GM18519 (cell line): Measurements from ENCODE around the gene YDJC.
"Not testable (repeated sequence)": the region's sequence is repeated elsewhere in the genome, so short reads cannot be mapped to it uniquely, and the experiment has no call there.

Experiments used
- ATAC-seq: cut with Tn5 transposase; IDR thresholded peaks from one replicate; pipeline ENCODE4 v1.9.1; 2021; ENCODE audit warnings: mild to moderate bottlenecking, moderate library complexity; ENCODE audit not compliant: unreplicated experiment, low FRiP score

YDJC gene

DNA sequence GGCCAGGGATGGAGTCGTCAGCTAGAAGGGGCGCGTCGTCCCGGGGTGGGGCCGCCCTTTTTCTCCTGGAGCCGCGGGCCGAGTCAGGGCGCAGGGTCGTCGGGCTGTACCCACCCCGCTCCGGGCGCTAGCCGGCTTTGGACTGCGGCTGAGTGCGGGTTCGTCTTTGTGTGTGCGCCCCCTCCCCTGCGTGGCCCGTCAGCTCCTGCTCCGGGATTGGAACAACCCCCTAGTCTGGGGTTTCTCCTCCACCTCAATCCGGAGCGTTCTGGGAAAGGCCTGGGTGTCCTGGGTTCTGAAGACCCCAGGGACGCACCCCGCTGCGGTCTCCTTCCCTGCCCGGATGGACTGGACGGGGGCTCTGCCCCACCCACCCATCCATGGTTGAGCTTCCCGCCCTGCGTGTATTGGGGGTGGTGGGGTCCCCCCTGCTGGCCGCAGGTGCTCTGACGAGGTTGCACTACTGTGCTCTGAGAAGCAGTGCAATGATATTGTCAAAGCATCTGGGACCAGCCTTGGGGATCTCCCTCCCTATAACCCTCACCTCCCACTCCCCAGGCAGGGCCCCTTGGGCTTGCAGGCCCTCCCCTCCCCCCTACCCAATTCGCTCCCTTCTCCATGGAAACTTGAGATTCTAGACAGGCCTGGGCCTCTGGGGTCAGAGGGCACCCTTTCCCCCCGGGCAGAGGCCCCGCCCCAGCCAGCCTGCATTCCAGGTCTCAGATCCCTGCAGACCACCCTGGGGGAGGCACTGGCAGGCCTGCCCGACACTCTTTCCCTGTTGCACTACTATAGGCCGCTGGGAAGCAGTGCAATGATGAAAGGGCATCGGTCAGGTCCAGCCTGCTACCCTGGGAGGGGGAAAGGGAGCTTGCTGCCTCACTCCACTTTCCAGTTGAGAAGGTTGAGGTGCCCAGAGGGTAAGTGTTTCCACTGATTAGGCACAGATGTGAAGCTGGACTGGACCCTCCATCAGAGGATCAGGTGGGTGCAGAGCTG lies 23.0 kb upstream of the YDJC start:
- ATAC-seq = no peak

- peak; percentile 68 for ATAC-seq
These were observed 22.3 kb upstream of the YDJC start for GRCh38 chr22:21652010-21652546.

DNA sequence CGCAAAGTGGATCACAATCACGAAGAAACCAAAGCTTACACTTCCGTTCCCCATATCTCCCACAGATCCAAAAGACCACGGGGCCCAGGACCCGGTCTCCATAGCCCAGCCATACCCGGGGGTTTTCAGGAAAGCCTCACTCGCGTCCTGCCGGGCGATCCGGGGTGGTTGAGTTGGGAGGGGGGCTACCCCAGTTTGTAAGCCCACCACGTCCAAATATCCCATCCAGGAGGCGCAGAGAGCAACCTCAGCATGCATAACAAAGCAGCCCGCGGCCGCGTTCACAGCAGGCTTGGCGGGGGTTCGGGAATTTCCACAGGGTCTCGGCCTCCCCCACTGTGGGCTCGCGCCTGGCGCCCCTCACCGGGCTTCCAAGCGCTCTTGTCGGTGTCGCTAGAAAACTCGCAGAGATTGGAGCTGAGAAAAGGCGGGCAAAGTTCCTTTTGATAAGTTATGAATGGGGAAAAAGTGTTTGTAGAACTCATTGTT lies 21.7 kb upstream of the YDJC start:
- no peak for ATAC-seq

- ATAC-seq = no peak
These were observed 21.1 kb upstream of the YDJC start for GRCh38 chr22:21650823-21651520.

DNA sequence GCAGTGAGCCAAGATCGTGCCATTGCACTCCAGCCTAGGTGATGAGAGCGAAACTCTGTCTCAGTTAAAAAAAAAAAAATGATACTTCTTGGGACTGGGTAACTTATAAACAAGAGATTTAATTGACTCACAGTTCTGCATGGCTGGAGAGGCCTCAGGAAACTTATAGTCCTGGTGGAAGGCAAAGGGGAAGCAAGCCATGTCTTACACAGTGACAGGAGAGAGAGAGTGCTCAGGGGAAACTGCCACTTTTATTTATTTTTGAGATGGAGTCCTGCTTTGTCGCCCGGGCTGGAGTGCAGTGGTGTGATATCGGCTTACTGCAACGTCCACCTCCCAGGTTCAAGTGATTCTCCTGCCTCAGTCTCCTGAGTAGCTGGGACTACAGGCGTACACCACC lies 20.5 kb upstream of the YDJC start:
- ATAC-seq = no peak

- ATAC-seq = no peak
These were observed 17.1 kb upstream of the YDJC start for GRCh38 chr22:21646608-21647590.

- not testable (repeated sequence) for ATAC-seq
These were observed 15.7 kb upstream of the YDJC start for GRCh38 chr22:21645513-21645912.

DNA sequence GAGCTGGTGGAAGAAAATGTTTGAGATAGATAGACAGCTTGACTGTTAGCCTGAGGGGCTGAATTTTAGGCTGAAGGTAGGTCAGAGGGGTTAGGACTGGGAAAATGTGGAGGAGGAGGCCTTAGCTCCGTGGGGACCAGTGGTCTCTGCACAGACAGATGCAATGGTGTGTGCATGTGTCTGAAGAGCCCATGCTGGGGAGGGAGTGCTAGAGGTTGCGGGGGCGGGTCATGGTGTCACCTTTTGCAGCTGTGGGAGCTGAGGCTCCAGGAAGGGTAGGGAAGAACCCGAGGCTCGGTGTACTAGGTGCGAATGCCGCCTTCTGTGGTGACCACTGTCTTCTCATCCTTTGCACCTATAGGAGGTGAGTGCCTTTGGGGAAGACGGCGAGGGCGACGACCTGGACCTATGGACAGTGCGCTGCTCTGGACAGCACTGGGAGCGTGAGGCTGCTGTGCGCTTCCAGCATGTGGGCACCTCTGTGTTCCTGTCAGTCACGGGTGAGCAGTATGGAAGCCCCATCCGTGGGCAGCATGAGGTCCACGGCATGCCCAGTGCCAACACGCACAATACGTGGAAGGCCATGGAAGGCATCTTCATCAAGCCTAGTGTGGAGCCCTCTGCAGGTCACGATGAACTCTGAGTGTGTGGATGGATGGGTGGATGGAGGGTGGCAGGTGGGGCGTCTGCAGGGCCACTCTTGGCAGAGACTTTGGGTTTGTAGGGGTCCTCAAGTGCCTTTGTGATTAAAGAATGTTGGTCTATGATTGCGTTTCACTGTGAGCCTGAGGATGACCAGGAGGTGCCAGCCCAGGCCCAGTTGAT lies 13.9 kb upstream of the YDJC start:
- ATAC-seq = no peak

GRCh38 chr22:21642584-21643448 lies 13.0 kb upstream of the YDJC start:
- no peak for ATAC-seq

GRCh38 chr22:21641789-21642583 lies 12.2 kb upstream of the YDJC start, which contains the start of gene SDF2L1:
TSS of gene SDF2L1 (plus strand) at chr22:21642302. CDS start at chr22:21642337, 35 bp downstream.
- ATAC-seq = peak; percentile 85

DNA sequence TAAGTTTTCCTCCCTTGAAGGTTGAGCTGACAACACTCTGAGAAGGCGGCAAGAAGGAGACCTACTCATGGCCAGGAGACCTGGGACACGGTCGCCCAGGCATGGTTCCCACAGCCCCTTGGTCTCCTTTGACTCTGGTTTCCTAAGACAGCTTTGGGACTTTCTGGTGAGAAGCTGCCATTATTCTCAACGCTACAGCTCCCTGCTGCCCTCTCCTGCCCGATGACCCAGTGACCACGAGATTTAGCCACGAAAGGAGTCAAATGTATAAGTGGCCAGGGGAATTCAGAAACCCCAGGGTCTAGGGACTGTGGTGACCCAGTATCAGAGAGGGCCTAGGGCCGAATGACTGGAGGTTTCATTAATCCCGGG lies 11.6 kb upstream of the YDJC start:
- ATAC-seq = no peak

GRCh38 chr22:21640810-21641209 lies 11.0 kb upstream of the YDJC start:
- ATAC-seq = no peak

DNA sequence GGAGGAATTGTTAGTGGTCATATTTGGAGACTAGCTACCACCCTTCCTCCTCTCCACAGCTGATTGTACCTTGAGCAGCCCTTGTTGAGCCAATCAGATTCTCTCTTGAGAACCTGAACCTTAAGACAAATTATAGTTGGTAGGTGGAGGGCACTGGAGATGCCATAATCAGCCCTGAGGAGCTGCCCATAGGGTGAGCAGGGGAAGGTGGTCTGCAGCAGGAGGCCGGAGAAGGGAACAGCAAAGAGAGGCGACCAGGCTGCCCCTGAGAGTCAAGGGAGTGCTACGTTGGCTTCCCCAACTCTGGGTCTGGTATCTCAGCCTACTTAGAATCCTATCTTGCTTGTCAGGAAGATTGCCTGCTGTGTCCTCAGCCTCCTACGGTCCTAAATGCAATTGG lies 9.5 kb upstream of the YDJC start:
- ATAC-seq = no peak

DNA sequence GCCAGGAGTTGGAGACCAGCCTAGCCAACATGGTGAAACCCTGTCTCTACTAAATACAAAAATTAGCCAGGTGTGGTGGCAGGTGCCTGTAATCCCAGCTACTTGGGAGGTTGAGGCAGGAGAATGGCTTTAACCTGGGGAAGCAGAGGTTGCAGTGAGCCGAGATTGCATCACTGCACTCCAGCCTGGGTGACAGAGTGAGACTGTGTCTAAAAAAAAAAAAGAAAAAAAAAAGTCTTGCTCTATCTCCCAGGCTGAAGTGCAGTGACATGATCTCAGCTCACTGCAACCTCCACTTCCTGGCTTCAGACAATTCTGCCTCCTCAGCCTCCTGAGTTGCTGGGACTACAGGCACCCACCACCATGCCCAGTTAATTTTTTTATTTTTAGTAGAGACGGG lies 7.6 kb upstream of the YDJC start:
- ATAC-seq = not testable (repeated sequence)

DNA sequence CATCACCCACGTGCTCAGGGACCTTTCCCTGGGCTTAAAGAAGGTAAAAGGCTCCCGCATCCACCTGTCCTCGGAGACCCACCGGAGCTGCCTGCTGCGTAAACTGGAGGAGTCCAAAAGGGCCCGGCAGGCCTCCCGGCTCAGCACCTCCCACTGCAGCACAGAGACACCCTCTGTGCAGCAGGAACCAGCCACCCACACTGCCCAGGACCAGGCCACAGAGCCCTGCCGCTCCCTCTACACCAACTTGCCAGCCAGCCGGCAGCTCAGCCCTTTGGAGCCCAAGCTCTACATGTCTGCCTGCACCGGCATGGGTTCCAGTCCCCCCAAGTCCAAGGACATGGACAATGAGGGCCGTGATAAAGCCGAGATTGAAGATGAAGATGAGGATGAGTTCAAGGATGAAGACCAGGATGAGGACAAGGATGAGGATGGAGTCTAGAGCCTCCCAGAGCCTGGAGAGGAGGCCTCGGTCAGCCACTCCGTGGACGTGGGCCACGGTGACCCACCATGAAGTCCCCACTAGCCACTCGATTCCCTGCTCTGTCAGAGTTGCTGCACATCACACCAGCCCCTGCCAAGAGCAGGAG lies 6.9 kb upstream of the YDJC start:
- no peak for ATAC-seq

DNA sequence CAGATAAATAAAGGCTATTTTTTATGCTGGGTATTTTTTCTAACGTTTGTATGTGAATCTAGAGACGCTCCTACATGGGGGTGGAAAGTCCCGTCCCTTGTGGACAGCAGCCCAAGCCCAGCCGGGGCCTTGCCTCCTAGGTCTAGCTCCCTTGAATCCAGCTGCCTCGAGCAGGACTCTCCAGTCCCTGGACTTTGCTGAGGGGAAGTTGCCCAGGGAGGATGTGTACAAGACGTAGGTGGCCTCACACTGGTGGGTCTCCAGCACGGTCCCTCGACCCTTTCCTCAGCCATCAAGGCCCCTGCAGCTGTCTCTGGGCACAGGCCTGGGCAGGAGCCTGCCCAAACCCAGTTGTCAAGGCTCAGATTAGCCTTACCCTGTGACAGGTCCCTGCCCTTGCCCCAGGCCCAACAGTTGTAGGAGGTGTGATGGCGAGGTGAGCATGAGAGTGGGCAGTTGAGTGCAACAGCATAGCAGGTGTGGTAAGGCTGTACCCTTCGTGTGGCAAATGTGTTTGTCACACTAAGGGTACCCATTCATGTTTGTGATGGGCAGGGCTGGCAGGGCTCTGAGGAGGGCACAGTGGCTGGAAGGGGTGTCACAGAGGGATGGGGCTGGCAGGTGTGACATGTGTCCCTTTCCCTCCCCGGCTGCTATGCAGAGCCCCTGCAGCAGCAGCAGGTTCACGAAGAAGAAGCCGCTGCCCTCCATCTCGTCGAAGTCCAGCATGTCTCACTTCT lies 6.1 kb upstream of the YDJC start:
- ATAC-seq = no peak
